OCI-LY1 (cell line): ENCODE measurements around the gene MTUS2.

Experiments
- CTCF ChIP-seq: fragments of 200-600 bp; sonication (generic), shearing (Covaris generic); IDR thresholded peaks from 2 replicates; pipeline ENCODE4 v1.5.1; 2017; ENCODE audit warnings: mild to moderate bottlenecking, antibody characterized with exemption, low read length, moderate library complexity, mixed read lengths
- EZH2 ChIP-seq: fragments of 200-600 bp; sonication (generic), shearing (Covaris generic); IDR thresholded peaks from 2 replicates; pipeline ENCODE4 v1.8.0; 2017; ENCODE audit warnings: borderline replicate concordance, mixed run types, mild to moderate bottlenecking, antibody characterized with exemption, low read length, moderate library complexity, mixed read lengths

GRCh38 chr13:29125191-29125933 is 305.2 kb downstream of the MTUS2 start:
- TF ChIP-seq CTCF (no peak), EZH2 (no peak)
